Neuronal stem cell (in vitro differentiated cells): ENCODE measurements around the gene SUPT3H.

Experiments
- DNase-seq: peaks from one replicate; pipeline ENCODE4 v3.0.0-alpha.2; 2013; ENCODE audit warnings: low spot score
- H2AFZ ChIP-seq: one replicate; pipeline ENCODE4 v1.6.1; 2013; ENCODE audit warnings: mild to moderate bottlenecking, low read length, inconsistent platforms
- H2AK5ac ChIP-seq: 2 replicates; pipeline ENCODE4 v1.6.1; 2013; ENCODE audit warnings: low read depth, mild to moderate bottlenecking, inconsistent platforms, low read length, moderate library complexity, mixed read lengths
- H2BK120ac ChIP-seq: 2 replicates; pipeline ENCODE4 v1.6.1; 2013; ENCODE audit warnings: low read depth, mild to moderate bottlenecking, inconsistent platforms, low read length, moderate library complexity, mixed read lengths
- H2BK12ac ChIP-seq: one replicate; pipeline ENCODE4 v1.6.1; 2013; ENCODE audit warnings: low read length, inconsistent platforms
- H2BK15ac ChIP-seq: 2 replicates; pipeline ENCODE4 v1.6.1; 2013; ENCODE audit warnings: mild to moderate bottlenecking, low read length, inconsistent platforms, mixed read lengths
- H2BK5ac ChIP-seq: one replicate; pipeline ENCODE4 v1.6.1; 2013; ENCODE audit warnings: inconsistent platforms, mild to moderate bottlenecking, low read length, moderate library complexity
- H3K14ac ChIP-seq: one replicate; pipeline ENCODE4 v1.6.1; 2013; ENCODE audit warnings: low read length, inconsistent platforms
- H3K18ac ChIP-seq: 2 replicates; pipeline ENCODE4 v1.6.1; 2013; ENCODE audit warnings: low read length, inconsistent platforms
- H3K23ac ChIP-seq: 2 replicates; pipeline ENCODE4 v1.6.1; 2013; ENCODE audit warnings: low read depth, mild to moderate bottlenecking, mixed read lengths, low read length, inconsistent platforms; ENCODE audit not compliant: poor library complexity
- H3K27ac ChIP-seq: replicated peaks from 3 replicates; pipeline ENCODE4 v1.5.1; 2013; ENCODE audit warnings: low read length, inconsistent platforms
- H3K27me3 ChIP-seq, 3 experiments: 2 replicates each; pipeline ENCODE4 v1.6.1; 2013; ENCODE audit warnings: low read length in 3 of 3, mild to moderate bottlenecking in 2 of 3, inconsistent platforms in 1 of 3, low read depth in 1 of 3, mixed read lengths in 1 of 3, moderate library complexity in 1 of 3; ENCODE audit not compliant: control insufficient read depth in 3 of 3, insufficient read depth in 3 of 3
- H3K36me3 ChIP-seq, 2 donors: replicated peaks in 1 of 2; 2 replicates each; pipeline ENCODE4 v1.6.1; 2013; ENCODE audit warnings: low read length in 2 of 2; ENCODE audit not compliant: control insufficient read depth in 2 of 2, insufficient read depth in 2 of 2
- H3K4ac ChIP-seq: 2 replicates; pipeline ENCODE4 v1.6.1; 2013; ENCODE audit warnings: inconsistent platforms, mild to moderate bottlenecking, low read length, moderate library complexity
- H3K4me1 ChIP-seq, 2 donors: 1 replicate in 1 of 2; 2 replicates in 1 of 2; pipeline ENCODE4 v1.6.1; 2013; ENCODE audit warnings: low read length in 2 of 2, low read depth in 1 of 2; ENCODE audit not compliant: control insufficient read depth in 2 of 2, insufficient read depth in 1 of 2
- H3K4me2 ChIP-seq: one replicate; pipeline ENCODE4 v1.6.1; 2013; ENCODE audit warnings: mild to moderate bottlenecking, low read length, inconsistent platforms; ENCODE audit not compliant: insufficient read depth, poor library complexity, severe bottlenecking
- H3K4me3 ChIP-seq, 2 donors: 2 replicates each; pipeline ENCODE4 v1.5.1; 2013; ENCODE audit warnings: low read length in 2 of 2, mild to moderate bottlenecking in 2 of 2, inconsistent platforms in 1 of 2, moderate library complexity in 1 of 2
- H3K79me1 ChIP-seq: one replicate; pipeline ENCODE4 v1.6.1; 2013; ENCODE audit warnings: low read depth, mild to moderate bottlenecking, inconsistent platforms, low read length, moderate library complexity
- H3K9ac ChIP-seq: one replicate; pipeline ENCODE4 v1.6.1; 2013; ENCODE audit warnings: mild to moderate bottlenecking, low read depth, low read length, inconsistent platforms; ENCODE audit not compliant: poor library complexity
- H3K9me3 ChIP-seq, 2 donors: replicated peaks in 1 of 2; 2 replicates each; pipeline versions ENCODE3 to v1.6.1; 2013; ENCODE audit warnings: low read length in 2 of 2, mild to moderate bottlenecking in 2 of 2, inconsistent platforms in 1 of 2, low read depth in 1 of 2, mixed read lengths in 1 of 2, moderate library complexity in 1 of 2; ENCODE audit not compliant: control insufficient read depth in 2 of 2, insufficient read depth in 1 of 2
- H4K8ac ChIP-seq: one replicate; pipeline ENCODE4 v1.6.1; 2013; ENCODE audit warnings: low read depth, mild to moderate bottlenecking, inconsistent platforms, low read length, moderate library complexity
- H4K91ac ChIP-seq: one replicate; pipeline ENCODE4 v1.6.1; 2013; ENCODE audit warnings: low read length, low read depth, mild to moderate bottlenecking, inconsistent platforms; ENCODE audit not compliant: poor library complexity
- whole genome bisulfite sequencing, 2 donors: extraction: QIAGEN DNeasy Blood & Tissue Kit; methylation state at CpG; one replicate each; pipeline ENCODE4 v1.1.7; 2013; ENCODE audit warnings: missing lambda C conversion rate in 2 of 2, mixed read lengths in 1 of 2; ENCODE audit not compliant: insufficient read length in 2 of 2, insufficient replicate concordance in 1 of 2; ENCODE audit errors: extremely low coverage in 2 of 2; 5-methylcytosine and 5-hydroxymethylcytosine counted together

The SUPT3H gene

GRCh38 chr6:45199554-45199953 is 178.2 kb downstream of the SUPT3H start:
- Histone ChIP-seq H3K23ac (no peak overlapping the region), H3K4me2 (no peak overlapping the region), H4K91ac (no peak overlapping the region), H3K4me1 (peaks cover 0 to 6% of the 10 kb centered on the region in 2 donors), H2BK120ac (no peak overlapping the region), H2BK5ac (no peak overlapping the region), H3K36me3 (no peaks in the 10 kb centered on the region), H4K8ac (no peak overlapping the region), H3K9ac (no peak overlapping the region), H3K14ac (no peak overlapping the region), H3K9me3 (no peaks in the 10 kb centered on the region), H3K18ac (no peak overlapping the region), H2AFZ (no peak overlapping the region), H3K4me3 (no peak overlapping the region), H3K4ac (no peak overlapping the region), H3K79me1 (no peaks in the 10 kb centered on the region), H2BK15ac (no peak overlapping the region), H3K27me3 (no peaks in the 10 kb centered on the region), H2BK12ac (no peak overlapping the region), H2AK5ac (no peak overlapping the region), H3K27ac (no peak overlapping the region)
- DNase-seq, result no peak

- Histone ChIP-seq H3K4me1 (peaks cover 0 to 4% of the 10 kb centered on the region in 2 donors), H3K23ac (no peak overlapping the region), H3K9ac (no peak overlapping the region), H3K27ac (no peak overlapping the region), H3K4me2 (no peak overlapping the region), H3K9me3 (no peaks in the 10 kb centered on the region), H2BK12ac (no peak overlapping the region), H4K91ac (no peak overlapping the region), H2BK120ac (no peak overlapping the region), H3K79me1 (no peaks in the 10 kb centered on the region), H3K27me3 (no peaks in the 10 kb centered on the region), H4K8ac (no peak overlapping the region), H3K4me3 (no peak overlapping the region), H3K36me3 (no peaks in the 10 kb centered on the region), H2BK5ac (no peak overlapping the region), H3K14ac (no peak overlapping the region), H3K4ac (no peak overlapping the region), H3K18ac (no peak overlapping the region), H2AFZ (no peak overlapping the region), H2BK15ac (no peak overlapping the region), H2AK5ac (no peak overlapping the region)
- WGBS, 2 donors, result no CpG with 5 or more reads among the region's 3 CpGs
- no peak for DNase-seq
These were observed 181.6 kb downstream of the SUPT3H start for GRCh38 chr6:45196121-45196520.

- H2BK120ac ChIP-seq, result no peak overlapping the region
- H2BK5ac ChIP-seq, result no peak overlapping the region
- no peak overlapping the region for H2AK5ac ChIP-seq
- no peak overlapping the region for H3K4me3 ChIP-seq
- H3K27ac ChIP-seq, result no peak overlapping the region
- DNase-seq, result no peak
- no peaks in the 10 kb centered on the region for H3K27me3 ChIP-seq
- no peak overlapping the region for H2BK12ac ChIP-seq
- no peak overlapping the region for H4K91ac ChIP-seq
- peaks cover 0 to 4% of the 10 kb centered on the region in 2 donors for H3K4me1 ChIP-seq
- H3K9ac ChIP-seq, result no peak overlapping the region
- no peak overlapping the region for H4K8ac ChIP-seq
- no peak overlapping the region for H2AFZ ChIP-seq
- no peak overlapping the region for H3K4ac ChIP-seq
- no peak overlapping the region for H3K23ac ChIP-seq
- H3K18ac ChIP-seq, result no peak overlapping the region
- no peak overlapping the region for H3K14ac ChIP-seq
- no CpG with 5 or more reads among the region's 1 CpG for WGBS, 2 donors
- H3K79me1 ChIP-seq, result no peaks in the 10 kb centered on the region
- no peaks in the 10 kb centered on the region for H3K9me3 ChIP-seq
- H3K36me3 ChIP-seq, result no peaks in the 10 kb centered on the region
- H2BK15ac ChIP-seq, result no peak overlapping the region
- no peak overlapping the region for H3K4me2 ChIP-seq
These were observed 182.6 kb downstream of the SUPT3H start for GRCh38 chr6:45195137-45195536.

- no peak overlapping the region for H2BK120ac ChIP-seq
- no peak overlapping the region for H2BK15ac ChIP-seq
- WGBS, 2 donors, result no CpG with 5 or more reads among the region's 2 CpGs
- H3K36me3 ChIP-seq, result no peaks in the 10 kb centered on the region
- no peaks in the 10 kb centered on the region for H3K27me3 ChIP-seq
- H3K18ac ChIP-seq, result no peak overlapping the region
- no peaks in the 10 kb centered on the region for H3K4me1 ChIP-seq
- no peak for DNase-seq
- no peak overlapping the region for H3K14ac ChIP-seq
- no peak overlapping the region for H3K4me2 ChIP-seq
- no peak overlapping the region for H2BK12ac ChIP-seq
- H3K9ac ChIP-seq, result no peak overlapping the region
- H3K4me3 ChIP-seq, result no peak overlapping the region
- no peak overlapping the region for H3K23ac ChIP-seq
- no peak overlapping the region for H2AK5ac ChIP-seq
- no peak overlapping the region for H2BK5ac ChIP-seq
- no peak overlapping the region for H4K8ac ChIP-seq
- no peak overlapping the region for H3K4ac ChIP-seq
- H3K79me1 ChIP-seq, result no peaks in the 10 kb centered on the region
- no peaks in the 10 kb centered on the region for H3K9me3 ChIP-seq
- H3K27ac ChIP-seq, result no peak overlapping the region
- no peak overlapping the region for H4K91ac ChIP-seq
- no peak overlapping the region for H2AFZ ChIP-seq
These were observed 185.2 kb downstream of the SUPT3H start for GRCh38 chr6:45192556-45192955.
